Left ventricle myocardium superior (tissue), 1 donor: ENCODE results near the gene ARHGAP4. TPM values are rescaled to one million over a fixed set of nuclear protein-coding genes. Genes with fewer than 3 reads are reported as not detected.

ENCODE experiments used
- ATAC-seq: fragments of 200-7000 bp; cut with Tn5 transposase; one replicate; pipeline ENCODE4 v1.9.1; 2020; ENCODE audit warnings: mild to moderate bottlenecking, moderate library complexity
- DNase-seq: peaks from one replicate; pipeline ENCODE4 v3.0.0-alpha.2; 2020
- intact Hi-C: fragments of 100-400 bp; cut with micrococcal nuclease; formaldehyde crosslinking; loops from one replicate; pipeline ENCODE4 v1.11.0; 2022
- total RNA-seq: library from RNA; stranded (reverse); fragmentation: NEBNext Ultra II Directional; extraction: Animal tissue kit (Norgen Biotek cat#: 25700); gene quantifications from one replicate; pipeline ENCODE4 v1.2.1, GENCODE V29; 2021
- donor health status: DM: no; HTN: yes; CAD: no; lungs with severe emphysema.

The ARHGAP4 gene
- total RNA-seq, 1 donor from 2014 or later, result 10.0 TPM

- ATAC-seq (peak; percentile 80), DNase-seq (peak; percentile 66)
- intact Hi-C loops, result no loop called here
Observed at GRCh38 chrX:153875391-153876111, 50.5 kb downstream of the ARHGAP4 start.

- intact Hi-C loops, result no loop called here
- no peak for DNase-seq
- no peak for ATAC-seq
Observed at GRCh38 chrX:153874366-153875125, 51.5 kb downstream of the ARHGAP4 start.

DNA sequence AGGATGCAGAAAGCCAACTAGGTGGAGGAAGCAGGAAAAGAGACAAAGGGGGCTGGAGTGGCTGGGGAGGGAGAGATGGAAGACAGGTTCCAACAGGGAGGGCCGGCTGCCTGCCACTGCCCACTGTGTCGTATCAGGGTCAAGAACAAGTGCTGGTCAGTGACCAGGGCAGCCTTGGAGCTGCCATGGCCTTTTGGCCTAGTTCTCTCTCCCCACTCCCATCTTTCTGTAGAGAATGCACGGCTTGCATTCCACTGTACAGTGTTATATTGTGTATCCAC lies 52.0 kb downstream of the ARHGAP4 start:
- intact Hi-C loops, result no loop called here
- no peak for DNase-seq
- ATAC-seq, result no peak

DNA sequence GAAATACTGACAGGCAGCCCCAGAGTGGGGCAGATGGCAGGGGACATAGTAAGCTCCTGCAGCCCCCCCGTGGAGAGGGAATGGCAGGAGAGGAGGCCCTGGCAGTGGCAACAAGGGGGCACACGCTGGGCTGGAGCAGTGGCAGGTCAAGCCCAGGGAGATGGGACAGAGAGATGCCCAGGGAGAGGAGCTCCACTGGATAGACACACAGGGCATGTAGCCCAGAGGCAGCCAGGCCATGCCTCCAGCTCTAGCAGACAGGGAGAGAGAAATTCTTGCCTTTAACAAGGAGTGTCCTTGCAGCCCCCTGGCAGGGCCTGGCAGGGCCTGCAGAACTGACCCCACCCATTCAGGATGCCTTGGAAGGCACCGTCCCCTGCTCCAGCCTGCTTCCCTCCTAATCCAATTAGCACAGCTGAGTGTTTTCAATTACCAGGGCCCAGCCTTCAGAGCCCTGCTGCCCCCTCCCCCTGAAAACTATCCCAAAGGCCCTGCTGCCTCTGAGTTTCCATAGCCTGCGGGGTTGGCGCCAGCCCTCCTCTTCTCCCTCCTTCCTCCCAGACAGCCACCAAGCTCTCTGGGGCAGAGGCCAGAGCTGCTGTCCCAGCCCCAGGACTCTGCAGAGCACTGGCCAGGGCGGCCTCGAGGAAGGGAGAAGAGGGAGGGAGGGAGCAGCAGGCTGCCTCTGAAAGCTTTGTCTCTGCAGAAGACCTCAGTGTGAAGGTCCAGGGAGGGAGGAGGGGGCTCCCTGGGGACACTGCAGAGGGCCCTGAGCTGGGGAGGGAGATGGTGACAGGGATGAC lies 52.6 kb downstream of the ARHGAP4 start:
- ATAC-seq (no peak), DNase-seq (no peak)
- intact Hi-C loops, result no loop called here

- DNase-seq (no peak), ATAC-seq (no peak)
- intact Hi-C loops, result no loop called here
Observed at GRCh38 chrX:153871946-153872878, 53.9 kb downstream of the ARHGAP4 start.

DNA sequence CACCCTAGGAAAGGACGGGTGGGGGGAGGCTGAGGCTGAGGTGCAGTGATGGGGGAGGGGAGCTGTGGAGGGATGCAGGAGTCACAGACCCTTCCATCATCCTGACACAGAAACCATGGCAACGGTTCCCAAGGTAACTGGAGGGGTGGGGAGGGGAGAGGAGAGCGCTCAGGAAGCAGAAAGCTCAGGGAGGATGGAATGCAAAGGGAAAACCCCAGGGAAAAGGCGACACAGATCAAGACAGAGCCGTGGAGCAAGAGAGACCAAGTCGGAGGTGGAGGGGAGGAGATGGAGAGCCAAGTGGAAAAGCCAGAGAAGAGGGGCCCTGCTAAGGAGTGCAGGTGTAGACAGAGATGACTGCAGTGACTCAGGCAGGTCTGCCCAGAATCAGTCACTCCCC lies 54.6 kb downstream of the ARHGAP4 start:
- no peak for ATAC-seq
- no peak for DNase-seq
- intact Hi-C loops, result no loop called here

DNA sequence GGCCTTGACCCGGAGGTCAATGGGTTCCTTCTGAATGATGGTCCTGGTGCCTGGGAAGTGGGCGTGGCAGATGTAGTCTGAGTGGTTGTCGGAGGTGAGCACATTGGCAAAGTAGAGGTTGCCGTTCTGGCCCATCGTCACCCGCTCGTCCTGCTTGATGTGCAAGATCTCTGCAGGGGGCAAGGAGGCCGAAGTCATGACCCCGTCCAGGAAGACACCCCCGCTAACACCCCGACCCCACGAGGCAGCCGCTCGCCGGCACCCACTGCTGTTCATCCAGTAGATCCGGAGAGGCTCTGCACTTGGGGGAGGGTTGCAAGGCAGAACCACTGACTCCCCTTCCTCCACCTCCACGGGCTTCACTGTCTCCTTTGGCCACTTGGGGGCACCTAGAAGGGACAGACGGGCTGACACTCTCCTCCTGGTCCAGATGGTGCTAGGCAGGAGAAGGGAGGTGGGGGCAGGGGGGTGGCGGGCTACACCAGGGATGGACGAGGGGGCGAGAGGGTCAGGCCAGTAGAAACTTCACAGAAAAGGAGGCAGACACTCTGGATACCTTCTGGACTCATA lies 55.2 kb downstream of the ARHGAP4 start:
- no peak for DNase-seq
- ATAC-seq, result no peak

GRCh38 chrX:153870288-153870690 lies 55.8 kb downstream of the ARHGAP4 start:
- DNase-seq (no peak), ATAC-seq (no peak)
- intact Hi-C loops, result no loop called here

More for the DNA sequence above, 55.2 kb downstream of the ARHGAP4 start:
- intact Hi-C loops, result no loop called here

- intact Hi-C loops, result no loop called here
- no peak for DNase-seq
- ATAC-seq, result no peak
Observed at GRCh38 chrX:153869473-153870287, 56.4 kb downstream of the ARHGAP4 start.

DNA sequence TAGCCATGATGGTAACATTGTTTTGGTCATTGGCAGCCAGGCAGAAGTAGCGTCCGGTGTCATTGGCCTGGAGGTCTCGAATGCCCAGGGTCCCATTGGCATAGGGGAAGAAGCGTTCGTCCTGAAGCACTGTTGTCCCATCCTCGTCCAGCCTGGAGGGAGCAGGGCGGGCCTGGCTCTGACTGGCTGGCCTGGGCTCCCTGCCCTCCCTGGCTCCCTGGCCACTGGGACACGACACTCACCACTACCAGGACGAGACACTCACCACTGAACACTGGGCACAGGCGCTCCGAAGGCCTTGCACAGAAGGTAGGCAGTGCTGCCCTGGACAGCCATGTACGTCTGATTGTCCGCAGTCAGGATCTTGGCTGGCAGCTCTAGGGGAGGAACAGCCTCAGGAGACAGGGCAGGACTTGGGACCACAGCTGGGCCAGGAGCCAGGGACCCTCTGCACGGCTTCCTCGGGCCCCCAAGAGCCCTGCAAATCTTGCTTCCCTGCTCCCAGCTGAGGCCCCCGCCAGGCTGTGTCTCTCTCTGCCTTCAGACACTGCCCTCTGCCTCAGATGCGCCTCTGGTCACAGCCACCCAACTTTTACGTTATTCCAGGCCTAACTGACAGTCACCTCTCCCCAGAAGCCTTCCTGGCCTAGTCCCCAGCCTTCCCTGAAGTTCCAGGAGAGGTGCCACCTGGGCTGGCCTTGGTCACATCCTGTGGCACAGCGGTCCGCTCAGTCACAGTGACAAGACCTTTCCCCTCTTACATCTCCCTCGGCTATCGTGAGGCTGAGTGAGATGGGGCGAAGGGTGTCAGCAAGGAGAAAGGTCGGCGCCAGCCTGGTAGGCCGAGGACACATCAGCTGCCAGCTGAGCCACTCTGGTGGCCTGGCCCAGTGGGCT lies 57.2 kb downstream of the ARHGAP4 start:
- DNase-seq (no peak), ATAC-seq (no peak)

DNA sequence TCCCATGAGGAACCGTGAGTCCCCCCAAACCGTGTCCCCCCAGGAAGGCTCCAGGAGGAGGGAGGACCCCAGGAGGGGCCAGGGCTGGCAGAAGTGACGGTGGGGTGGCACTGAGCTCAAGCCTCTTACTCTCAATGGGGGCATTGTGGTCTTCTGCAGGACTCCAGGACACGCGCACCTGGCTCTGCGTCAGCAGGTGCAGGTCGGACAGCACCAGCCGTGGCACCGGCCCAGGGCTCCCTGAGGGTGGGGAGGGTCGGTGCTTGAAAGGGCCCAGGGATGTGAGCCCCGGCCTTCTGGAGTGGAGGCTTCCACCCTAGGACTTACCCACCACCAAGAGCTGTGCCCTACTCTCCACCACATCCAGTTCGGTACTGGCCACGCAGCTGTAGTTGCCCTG lies 58.4 kb downstream of the ARHGAP4 start:
- DNase-seq (no peak), ATAC-seq (no peak)
- intact Hi-C loops, result no loop called here

More for the DNA sequence above, 57.2 kb downstream of the ARHGAP4 start:
- intact Hi-C loops, result no loop called here

DNA sequence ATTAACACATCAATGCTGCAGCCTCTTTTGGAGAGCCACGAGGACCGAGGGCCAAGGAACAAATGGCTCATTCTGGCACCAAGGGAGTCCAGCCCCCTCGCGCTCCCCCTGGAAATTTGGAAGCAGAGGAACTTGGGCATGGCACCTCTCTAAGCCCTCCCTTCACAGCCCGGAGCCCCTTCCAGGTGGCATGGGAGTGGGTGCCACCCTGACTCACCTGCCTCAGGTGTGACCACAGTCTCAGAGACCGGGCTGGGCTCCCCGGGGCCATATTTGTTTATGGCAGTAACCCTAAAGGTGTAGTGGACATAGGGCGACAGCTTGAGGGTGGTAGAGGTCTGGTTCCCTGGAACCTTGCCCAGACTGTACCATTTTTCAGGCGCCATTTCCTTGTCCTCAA lies 58.9 kb downstream of the ARHGAP4 start:
- DNase-seq (no peak), ATAC-seq (no peak)
- intact Hi-C loops, result no loop called here

DNA sequence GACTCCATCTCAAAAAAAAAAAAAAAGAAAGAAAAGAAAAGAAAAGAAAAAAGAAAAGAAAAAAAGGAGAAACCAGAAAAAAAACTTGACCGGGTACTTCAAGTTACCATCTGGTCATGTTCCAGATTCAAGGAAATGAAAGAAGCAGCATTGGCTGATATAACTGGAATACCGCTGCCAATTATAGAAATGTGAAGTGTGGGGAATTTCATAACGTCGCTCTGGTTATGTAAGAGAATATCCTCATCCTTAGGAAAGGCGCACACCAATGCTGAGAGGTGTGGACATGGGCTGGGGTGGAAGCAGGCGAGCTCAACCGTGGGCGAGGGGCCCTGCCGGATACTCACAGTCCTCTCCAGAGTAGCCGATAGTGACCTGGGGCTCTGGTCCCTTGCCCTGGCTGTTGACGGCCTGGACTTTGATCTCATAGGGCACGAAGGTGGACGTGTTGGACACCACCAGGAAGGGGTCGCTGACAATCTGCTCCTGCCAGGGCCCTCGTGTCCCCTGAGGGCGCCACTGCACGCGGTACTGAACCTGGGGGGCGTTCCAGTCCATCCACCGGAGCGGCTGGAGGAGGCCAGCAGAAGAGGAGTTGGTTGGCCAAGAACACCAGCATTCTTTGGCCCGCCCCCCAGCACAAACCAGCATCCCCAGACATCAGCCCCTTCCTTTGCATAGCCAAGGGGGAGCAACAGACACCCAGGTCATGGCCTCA lies 59.6 kb downstream of the ARHGAP4 start:
- intact Hi-C loops, result no loop called here

DNA sequence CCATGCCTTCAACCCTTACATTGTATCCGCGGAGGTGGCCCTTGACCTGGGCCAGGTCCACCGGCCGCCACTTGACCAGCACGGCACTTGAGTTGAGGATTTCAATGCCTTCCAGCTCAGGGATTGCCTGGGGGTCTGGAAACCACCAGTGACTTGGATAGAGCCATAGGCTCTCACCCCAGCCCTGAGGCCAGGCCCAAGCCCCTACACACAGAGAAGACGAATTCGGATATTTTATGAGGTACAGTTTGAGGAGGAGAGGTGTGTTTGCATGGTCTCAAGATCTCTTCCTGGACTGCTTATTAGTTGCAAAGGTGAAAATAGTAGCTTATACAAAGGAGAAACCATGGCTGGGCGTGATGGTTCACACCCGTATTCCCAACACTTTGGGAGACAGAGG lies 60.4 kb downstream of the ARHGAP4 start:
- intact Hi-C loops, result no loop called here
- DNase-seq (no peak), ATAC-seq (no peak)

More for the DNA sequence above, 59.6 kb downstream of the ARHGAP4 start:
- DNase-seq (no peak), ATAC-seq (no peak)

DNA sequence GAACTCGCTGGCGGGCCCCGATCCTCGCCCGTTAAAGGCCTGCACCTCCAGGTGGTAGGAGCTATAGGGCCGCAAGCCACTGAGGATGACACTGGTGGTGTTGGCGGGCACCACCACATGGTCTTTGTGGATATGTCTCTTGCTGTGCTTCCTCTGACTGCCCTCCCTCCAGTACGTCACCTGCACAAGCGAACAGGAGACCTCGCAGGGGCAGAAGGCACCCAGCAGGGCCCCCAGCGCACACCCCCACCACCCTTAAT lies 60.8 kb downstream of the ARHGAP4 start:
- no peak for DNase-seq
- intact Hi-C loops, result no loop called here
- ATAC-seq, result no peak

DNA sequence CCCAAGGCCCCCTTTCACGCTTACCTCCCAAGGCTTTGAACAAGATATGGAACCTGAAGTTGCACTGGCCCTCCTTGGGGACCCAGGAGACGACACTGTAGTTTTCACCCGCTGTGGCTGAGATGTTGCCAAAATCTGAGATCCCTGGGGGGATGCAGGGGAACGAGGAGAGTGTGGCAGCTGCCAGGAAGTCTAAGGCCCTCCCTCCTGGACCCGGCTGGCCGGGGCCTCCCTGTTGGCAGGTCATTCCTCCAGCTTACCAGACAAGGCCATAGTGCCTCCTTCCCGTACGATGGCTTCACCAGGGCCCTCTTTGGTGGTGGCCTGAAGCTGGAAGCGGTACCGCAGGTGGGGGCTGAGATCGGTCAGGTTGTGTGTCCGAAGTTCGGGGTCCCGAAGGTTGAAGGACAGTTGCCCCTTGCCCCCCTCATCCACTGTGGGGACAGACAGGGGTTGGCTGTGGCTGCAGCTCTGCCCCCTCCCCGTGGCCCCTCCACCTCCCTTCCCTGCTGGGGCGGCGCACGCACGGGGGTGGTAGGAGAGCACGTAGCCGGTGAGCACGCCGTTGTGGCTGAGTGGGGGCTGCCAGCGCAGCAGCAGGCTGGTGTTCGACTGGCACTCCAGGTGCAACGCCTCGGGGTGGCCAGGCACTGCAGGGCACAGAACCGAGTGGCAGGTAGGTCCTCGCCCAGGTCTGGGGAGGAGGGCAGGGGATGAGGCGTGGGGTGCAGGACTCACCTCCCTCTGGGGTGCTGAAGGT lies 61.3 kb downstream of the ARHGAP4 start:
- DNase-seq (no peak), ATAC-seq (no peak)
- intact Hi-C loops, result no loop called here
